ENCODE data around the gene SPAG6. TPM values are rescaled to one million over a fixed set of nuclear protein-coding genes. Genes with fewer than 3 reads are reported as not detected.

Gene SPAG6
- total and polyA plus RNA-seq, 9 of the 15 experiments (the other 6 are each of a cell fraction or from before 2014, with no cell fraction given): 3.5 to 23.1 (median 11.8) TPM

GRCh38 chr10:22319980-22320558 lies 25.2 kb upstream of the SPAG6 start (continued):
- TF ChIP-seq, protein P1, sequence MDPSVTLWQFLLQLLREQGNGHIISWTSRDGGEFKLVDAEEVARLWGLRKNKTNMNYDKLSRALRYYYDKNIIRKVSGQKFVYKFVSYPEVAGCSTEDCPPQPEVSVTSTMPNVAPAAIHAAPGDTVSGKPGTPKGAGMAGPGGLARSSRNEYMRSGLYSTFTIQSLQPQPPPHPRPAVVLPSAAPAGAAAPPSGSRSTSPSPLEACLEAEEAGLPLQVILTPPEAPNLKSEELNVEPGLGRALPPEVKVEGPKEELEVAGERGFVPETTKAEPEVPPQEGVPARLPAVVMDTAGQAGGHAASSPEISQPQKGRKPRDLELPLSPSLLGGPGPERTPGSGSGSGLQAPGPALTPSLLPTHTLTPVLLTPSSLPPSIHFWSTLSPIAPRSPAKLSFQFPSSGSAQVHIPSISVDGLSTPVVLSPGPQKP (CRISPR knock-in tag; IDR thresholded peaks at IDR 0.05): no peak
- TF ChIP-seq, protein P2, sequence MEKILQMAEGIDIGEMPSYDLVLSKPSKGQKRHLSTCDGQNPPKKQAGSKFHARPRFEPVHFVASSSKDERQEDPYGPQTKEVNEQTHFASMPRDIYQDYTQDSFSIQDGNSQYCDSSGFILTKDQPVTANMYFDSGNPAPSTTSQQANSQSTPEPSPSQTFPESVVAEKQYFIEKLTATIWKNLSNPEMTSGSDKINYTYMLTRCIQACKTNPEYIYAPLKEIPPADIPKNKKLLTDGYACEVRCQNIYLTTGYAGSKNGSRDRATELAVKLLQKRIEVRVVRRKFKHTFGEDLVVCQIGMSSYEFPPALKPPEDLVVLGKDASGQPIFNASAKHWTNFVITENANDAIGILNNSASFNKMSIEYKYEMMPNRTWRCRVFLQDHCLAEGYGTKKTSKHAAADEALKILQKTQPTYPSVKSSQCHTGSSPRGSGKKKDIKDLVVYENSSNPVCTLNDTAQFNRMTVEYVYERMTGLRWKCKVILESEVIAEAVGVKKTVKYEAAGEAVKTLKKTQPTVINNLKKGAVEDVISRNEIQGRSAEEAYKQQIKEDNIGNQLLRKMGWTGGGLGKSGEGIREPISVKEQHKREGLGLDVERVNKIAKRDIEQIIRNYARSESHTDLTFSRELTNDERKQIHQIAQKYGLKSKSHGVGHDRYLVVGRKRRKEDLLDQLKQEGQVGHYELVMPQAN (IDR thresholded peaks at IDR 0.05; ENCODE audit: borderline replicate concordance): peak; percentile 35; the same call in 1 of the 2 replicates
- peak; percentile 68; the same call in 1 of the 2 replicates for TF ChIP-seq POLR2G (IDR thresholded peaks at IDR 0.05; ENCODE audit: low read depth, low read length)
- peak; percentile 6; the same call in 1 of the 2 replicates for TF ChIP-seq EP400 (IDR thresholded peaks at IDR 0.05)
- TF ChIP-seq SP2 (IDR thresholded peaks at IDR 0.05; ENCODE audit: extremely low read depth, low read depth, low read length, poor library complexity, severe bottlenecking): no peak
- 0 out of 4 replicates have a peak, but pooled peaks of 1 of the 2 experiments have one; percentile 35 for TF ChIP-seq HDAC1 (IDR thresholded peaks at IDR 0.05)
- TF ChIP-seq ZZZ3 (IDR thresholded peaks at IDR 0.05): no peak
- no peak for TF ChIP-seq NFXL1 (CRISPR knock-in tag; IDR thresholded peaks at IDR 0.05)
- TF ChIP-seq ID3 (CRISPR knock-in tag; IDR thresholded peaks at IDR 0.05): no peak
- TF ChIP-seq ID3 (tag; IDR thresholded peaks at IDR 0.05): no peak
